ENCODE data around the gene CDHR5.

DNA sequence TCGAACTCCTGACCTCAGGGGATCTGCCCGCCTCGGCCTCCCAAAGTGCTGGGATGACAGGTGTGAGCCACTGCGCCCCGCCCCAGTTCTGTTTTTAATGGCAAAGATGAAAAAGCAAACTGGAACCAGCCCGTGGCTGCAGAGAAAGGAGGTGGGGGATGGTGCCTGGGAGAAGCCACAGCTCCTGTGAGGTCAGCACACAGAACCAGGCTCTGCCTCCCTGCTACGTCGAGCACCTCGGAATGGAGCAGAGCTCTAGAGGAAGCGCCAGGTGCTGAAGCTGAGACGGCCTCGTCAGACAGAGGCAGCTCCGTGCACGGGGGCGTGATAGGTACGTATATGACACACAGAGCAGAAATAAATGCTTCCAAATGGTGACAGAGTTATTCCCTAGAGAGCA lies 20.8 kb upstream of the CDHR5 start:
- TF ChIP-seq, protein P1, sequence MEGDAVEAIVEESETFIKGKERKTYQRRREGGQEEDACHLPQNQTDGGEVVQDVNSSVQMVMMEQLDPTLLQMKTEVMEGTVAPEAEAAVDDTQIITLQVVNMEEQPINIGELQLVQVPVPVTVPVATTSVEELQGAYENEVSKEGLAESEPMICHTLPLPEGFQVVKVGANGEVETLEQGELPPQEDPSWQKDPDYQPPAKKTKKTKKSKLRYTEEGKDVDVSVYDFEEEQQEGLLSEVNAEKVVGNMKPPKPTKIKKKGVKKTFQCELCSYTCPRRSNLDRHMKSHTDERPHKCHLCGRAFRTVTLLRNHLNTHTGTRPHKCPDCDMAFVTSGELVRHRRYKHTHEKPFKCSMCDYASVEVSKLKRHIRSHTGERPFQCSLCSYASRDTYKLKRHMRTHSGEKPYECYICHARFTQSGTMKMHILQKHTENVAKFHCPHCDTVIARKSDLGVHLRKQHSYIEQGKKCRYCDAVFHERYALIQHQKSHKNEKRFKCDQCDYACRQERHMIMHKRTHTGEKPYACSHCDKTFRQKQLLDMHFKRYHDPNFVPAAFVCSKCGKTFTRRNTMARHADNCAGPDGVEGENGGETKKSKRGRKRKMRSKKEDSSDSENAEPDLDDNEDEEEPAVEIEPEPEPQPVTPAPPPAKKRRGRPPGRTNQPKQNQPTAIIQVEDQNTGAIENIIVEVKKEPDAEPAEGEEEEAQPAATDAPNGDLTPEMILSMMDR (conservative IDR thresholded peaks at IDR 0.05 in 1 of 2, IDR thresholded peaks at IDR 0.05 in 1 of 2; ENCODE audit: low read depth in 1 of 2, low read length in 2 of 2): no peak
- no peak for TF ChIP-seq EZH2 (IDR thresholded peaks at IDR 0.05; ENCODE audit: low read length, missing control alignments)

Measured in fibroblast of lung (primary cell).